ENCODE results near the gene EPS15.
"Not testable (repeated sequence)": the region's sequence is repeated elsewhere in the genome, so short reads cannot be mapped to it uniquely, and the experiment has no call there.

EPS15 gene

GRCh38 chr1:51514733-51515132 lies 4.3 kb downstream of the EPS15 start:
- no peak for DNase-seq

- no peak for DNase-seq
Observed at GRCh38 chr1:51512606-51513005, 6.5 kb downstream of the EPS15 start.

GRCh38 chr1:51512120-51512519 lies 6.9 kb downstream of the EPS15 start:
- DNase-seq = no peak

- DNase-seq = no peak
Observed at GRCh38 chr1:51509773-51510172, 9.3 kb downstream of the EPS15 start.

GRCh38 chr1:51506537-51506936 lies 12.5 kb downstream of the EPS15 start:
- no peak for DNase-seq

- no peak for DNase-seq
Observed at GRCh38 chr1:51504806-51505525, 14.1 kb downstream of the EPS15 start.

- DNase-seq = not testable (repeated sequence)
Observed at GRCh38 chr1:51501218-51501630, 17.8 kb downstream of the EPS15 start.

GRCh38 chr1:51499694-51500093 lies 19.4 kb downstream of the EPS15 start:
- no peak for DNase-seq

- no peak for DNase-seq
Observed at GRCh38 chr1:51498924-51499323, 20.1 kb downstream of the EPS15 start.

GRCh38 chr1:51497340-51497739 lies 21.7 kb downstream of the EPS15 start:
- DNase-seq = no peak

- no peak for DNase-seq
Observed at GRCh38 chr1:51494138-51494830, 24.8 kb downstream of the EPS15 start.

GRCh38 chr1:51491166-51491981 lies 27.7 kb downstream of the EPS15 start:
- no peak for DNase-seq

- no peak for DNase-seq
Observed at GRCh38 chr1:51489472-51489871, 29.6 kb downstream of the EPS15 start.

- no peak for DNase-seq
Observed at GRCh38 chr1:51488372-51489050, 30.6 kb downstream of the EPS15 start.

- DNase-seq = no peak
Observed at GRCh38 chr1:51487628-51488027, 31.4 kb downstream of the EPS15 start.

- no peak for DNase-seq
Observed at GRCh38 chr1:51484591-51484990, 34.5 kb downstream of the EPS15 start.

GRCh38 chr1:51482881-51483280 lies 36.2 kb downstream of the EPS15 start:
- no peak for DNase-seq

GRCh38 chr1:51474832-51475620 lies 44.0 kb downstream of the EPS15 start:
- DNase-seq = not testable (repeated sequence)

GRCh38 chr1:51473331-51474115 lies 45.5 kb downstream of the EPS15 start:
- no peak for DNase-seq

- DNase-seq = no peak
Observed at GRCh38 chr1:51472359-51472758, 46.7 kb downstream of the EPS15 start.

- DNase-seq = no peak
Observed at GRCh38 chr1:51469518-51469917, 49.5 kb downstream of the EPS15 start.

Measured in SHP77 (cell line).